Measurements from ENCODE around the gene ADCY3. TPM values are rescaled to one million over a fixed set of nuclear protein-coding genes. Genes with fewer than 3 reads are reported as not detected.

Gene ADCY3
- total and polyA plus RNA-seq, 2 of the 4 experiments (the other 2 are of a cell fraction) = 17.4 to 46.1 TPM

DNA sequence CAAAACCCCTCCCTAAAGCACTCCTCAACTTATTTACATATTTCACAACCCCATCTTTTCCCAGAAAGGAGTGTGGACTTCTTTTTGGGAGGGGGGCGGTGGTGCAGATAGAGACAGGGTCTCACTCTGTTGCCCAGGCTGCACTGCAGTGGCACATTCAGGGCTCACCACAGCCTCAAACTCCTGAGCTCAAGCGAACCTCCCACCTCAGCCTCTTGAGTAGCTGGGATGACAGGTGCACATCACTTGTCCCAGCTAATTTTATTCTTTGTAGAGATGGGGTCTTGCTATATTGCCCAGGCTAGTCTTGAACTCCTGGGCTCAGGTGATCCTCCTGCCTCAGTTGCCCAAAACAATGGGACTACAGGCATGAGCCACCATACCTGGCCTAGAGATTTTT, 44.1 kb downstream of the ADCY3 start:
- dilution Hi-C loops (cut with HindIII; ENCODE audit: low sequenced_read_pairs, unreplicated experiment) = no loop called here
- POLR2A ChIA-PET (ENCODE audit: unreplicated experiment) = no interaction called here
- H3K4ac ChIP-seq (ENCODE audit: low read depth, low read length) = no peak overlapping the region
- H2AK9ac ChIP-seq (replicated peaks; ENCODE audit: low read depth, low read length, poor library complexity) = no peak overlapping the region
- CTCF ChIA-PET = no interaction called here
- H2BK20ac ChIP-seq (ENCODE audit: low read depth, low read length) = no peak overlapping the region
- H4K20me1 ChIP-seq (ENCODE audit: insufficient read depth, low read length) = no peaks in the 10 kb centered on the region; the same call in 1 of the 2 replicates
- no TSS peak for BruUV-seq (replicated peaks)
- H3K4me2 ChIP-seq (ENCODE audit: low read depth, low read length) = no peak overlapping the region
- H2AK5ac ChIP-seq (ENCODE audit: low read depth, low read length) = no peak overlapping the region
- ATAC-seq (ENCODE audit: low read depth) (no peak), DNase-seq (no peak)
- no peak overlapping the region for H2BK15ac ChIP-seq (ENCODE audit: low read depth, low read length)
- H3K14ac ChIP-seq (replicated peaks; ENCODE audit: low read depth, low read length) = no peak overlapping the region
- TF ChIP-seq, protein P1, sequence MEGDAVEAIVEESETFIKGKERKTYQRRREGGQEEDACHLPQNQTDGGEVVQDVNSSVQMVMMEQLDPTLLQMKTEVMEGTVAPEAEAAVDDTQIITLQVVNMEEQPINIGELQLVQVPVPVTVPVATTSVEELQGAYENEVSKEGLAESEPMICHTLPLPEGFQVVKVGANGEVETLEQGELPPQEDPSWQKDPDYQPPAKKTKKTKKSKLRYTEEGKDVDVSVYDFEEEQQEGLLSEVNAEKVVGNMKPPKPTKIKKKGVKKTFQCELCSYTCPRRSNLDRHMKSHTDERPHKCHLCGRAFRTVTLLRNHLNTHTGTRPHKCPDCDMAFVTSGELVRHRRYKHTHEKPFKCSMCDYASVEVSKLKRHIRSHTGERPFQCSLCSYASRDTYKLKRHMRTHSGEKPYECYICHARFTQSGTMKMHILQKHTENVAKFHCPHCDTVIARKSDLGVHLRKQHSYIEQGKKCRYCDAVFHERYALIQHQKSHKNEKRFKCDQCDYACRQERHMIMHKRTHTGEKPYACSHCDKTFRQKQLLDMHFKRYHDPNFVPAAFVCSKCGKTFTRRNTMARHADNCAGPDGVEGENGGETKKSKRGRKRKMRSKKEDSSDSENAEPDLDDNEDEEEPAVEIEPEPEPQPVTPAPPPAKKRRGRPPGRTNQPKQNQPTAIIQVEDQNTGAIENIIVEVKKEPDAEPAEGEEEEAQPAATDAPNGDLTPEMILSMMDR (conservative IDR thresholded peaks at IDR 0.05; ENCODE audit: low read depth, low read length) = no peak
- TF ChIP-seq POLR2A (IDR thresholded peaks at IDR 0.05; ENCODE audit: low read depth, low read length) (no peak), RFX5 (IDR thresholded peaks at IDR 0.05; ENCODE audit: low read depth, low read length) (no peak), NFE2L2 (IDR thresholded peaks at IDR 0.05; ENCODE audit: low read depth, low read length) (no peak), FOS (IDR thresholded peaks at IDR 0.05; ENCODE audit: low read depth, low read length) (no peak), CHD1 (IDR thresholded peaks at IDR 0.05; ENCODE audit: low read depth, low read length) (no peak), SMC3 (IDR thresholded peaks at IDR 0.05; ENCODE audit: low read depth, low read length) (no peak), MXI1 (IDR thresholded peaks at IDR 0.05; ENCODE audit: borderline replicate concordance, low read depth, low read length) (no peak), CEBPB (IDR thresholded peaks at IDR 0.05; ENCODE audit: low read depth, low read length) (no peak), MAFK (IDR thresholded peaks at IDR 0.05; ENCODE audit: low read depth, low read length) (no peak), RCOR1 (IDR thresholded peaks at IDR 0.05; ENCODE audit: insufficient replicate concordance, low read length) (no peak), RAD21 (IDR thresholded peaks at IDR 0.05; ENCODE audit: low read length) (no peak), BHLHE40 (IDR thresholded peaks at IDR 0.05; ENCODE audit: low read depth, low read length) (no peak), MAZ (IDR thresholded peaks at IDR 0.05; ENCODE audit: borderline replicate concordance, low read depth, low read length) (no peak)
- TF ChIP-seq, protein P2, sequence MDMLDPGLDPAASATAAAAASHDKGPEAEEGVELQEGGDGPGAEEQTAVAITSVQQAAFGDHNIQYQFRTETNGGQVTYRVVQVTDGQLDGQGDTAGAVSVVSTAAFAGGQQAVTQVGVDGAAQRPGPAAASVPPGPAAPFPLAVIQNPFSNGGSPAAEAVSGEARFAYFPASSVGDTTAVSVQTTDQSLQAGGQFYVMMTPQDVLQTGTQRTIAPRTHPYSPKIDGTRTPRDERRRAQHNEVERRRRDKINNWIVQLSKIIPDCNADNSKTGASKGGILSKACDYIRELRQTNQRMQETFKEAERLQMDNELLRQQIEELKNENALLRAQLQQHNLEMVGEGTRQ (IDR thresholded peaks at IDR 0.05; ENCODE audit: low read depth, low read length) = no peak
- TF ChIP-seq, protein P3, sequence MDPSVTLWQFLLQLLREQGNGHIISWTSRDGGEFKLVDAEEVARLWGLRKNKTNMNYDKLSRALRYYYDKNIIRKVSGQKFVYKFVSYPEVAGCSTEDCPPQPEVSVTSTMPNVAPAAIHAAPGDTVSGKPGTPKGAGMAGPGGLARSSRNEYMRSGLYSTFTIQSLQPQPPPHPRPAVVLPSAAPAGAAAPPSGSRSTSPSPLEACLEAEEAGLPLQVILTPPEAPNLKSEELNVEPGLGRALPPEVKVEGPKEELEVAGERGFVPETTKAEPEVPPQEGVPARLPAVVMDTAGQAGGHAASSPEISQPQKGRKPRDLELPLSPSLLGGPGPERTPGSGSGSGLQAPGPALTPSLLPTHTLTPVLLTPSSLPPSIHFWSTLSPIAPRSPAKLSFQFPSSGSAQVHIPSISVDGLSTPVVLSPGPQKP (IDR thresholded peaks at IDR 0.05; ENCODE audit: borderline replicate concordance, low read depth, low read length) = no peak
- H3K18ac ChIP-seq (ENCODE audit: low read depth, low read length) = no peak overlapping the region
- peaks cover 19% of the 10 kb centered on the region for H3K9me1 ChIP-seq (ENCODE audit: insufficient read depth, low read length)
- H3K4me3 ChIP-seq (ENCODE audit: insufficient read depth, low read depth, low read length) = no peak overlapping the region
- H3K23ac ChIP-seq (ENCODE audit: low read depth, low read length) = no peak overlapping the region
- H3K36me3 ChIP-seq (ENCODE audit: control insufficient read depth, insufficient read depth, low read length) = no peaks in the 10 kb centered on the region
- H4K8ac ChIP-seq (ENCODE audit: low read depth in 2 of 2, low read length in 2 of 2) = no peak overlapping the region
- WGBS, 2 experiments (ENCODE audit: extremely low coverage in 2 of 2, insufficient read length in 1 of 2) = no CpG with 5 or more reads among the region's 2 CpGs
- no peak overlapping the region for H2AFZ ChIP-seq (replicated peaks; ENCODE audit: low read length, poor library complexity)
- peaks cover 0 to 32% of the 10 kb centered on the region in 2 experiments; a peak in 3 of 4 replicates for H3K79me1 ChIP-seq (ENCODE audit: low read depth in 1 of 2, low read length in 2 of 2)
- intact Hi-C loops (cut with micrococcal nuclease) = no loop called here
- no peaks in the 10 kb centered on the region for H3K27me3 ChIP-seq (ENCODE audit: control insufficient read depth, insufficient read depth, low read length)
- no peak overlapping the region for H3K9ac ChIP-seq (ENCODE audit: low read depth, low read length)
- no peak overlapping the region for H3K56ac ChIP-seq (ENCODE audit: extremely low read depth, insufficient read depth, low read length)
- H4K91ac ChIP-seq (ENCODE audit: insufficient read depth, low read depth, low read length) = no peak overlapping the region
- H2BK5ac ChIP-seq (ENCODE audit: low read depth, low read length, poor library complexity, severe bottlenecking) = no peak overlapping the region
- no peaks in the 10 kb centered on the region for H3K9me3 ChIP-seq (ENCODE audit: control insufficient read depth, insufficient read depth, low read length)
- H3K27ac ChIP-seq (ENCODE audit: insufficient read depth, low read length) = no peak overlapping the region
- peaks cover 15% of the 10 kb centered on the region; the same call in 1 of the 2 replicates for H3K4me1 ChIP-seq (ENCODE audit: control insufficient read depth, insufficient read depth, low read length)
- in situ Hi-C loops (cut with MboI; ENCODE audit: low sequenced_read_pairs) = no loop called here
- no peak overlapping the region for H2BK120ac ChIP-seq (ENCODE audit: low read depth, low read length)
- H4K5ac ChIP-seq (ENCODE audit: low read depth, low read length) = no peak overlapping the region

Measured in IMR-90 (cell line).